ENCODE measurements around the gene PUS1.

DNA sequence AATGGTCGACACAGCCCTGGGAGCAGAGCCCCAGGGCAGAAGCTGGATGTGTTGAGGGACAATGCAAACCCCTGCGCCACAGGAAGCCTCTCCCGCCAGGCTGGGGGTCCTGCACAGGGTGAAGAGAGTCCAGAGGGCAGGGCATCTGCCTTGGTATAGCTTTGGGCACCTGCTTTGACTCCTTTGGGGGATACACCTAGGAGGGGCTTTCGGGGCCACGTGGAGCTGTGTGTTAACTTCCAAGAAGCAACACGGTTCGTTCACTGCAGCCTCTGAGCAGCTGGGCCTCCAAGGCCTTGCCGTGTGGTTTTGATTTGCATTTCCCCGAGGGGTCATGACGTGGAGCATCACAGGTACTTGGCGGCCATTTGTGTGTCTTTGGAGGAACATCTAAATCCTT, 5.8 kb upstream of the PUS1 start:
- TF ChIP-seq GATA3 (IDR thresholded peaks at IDR 0.05; ENCODE audit: low read depth, low read length) (no peak), GATA2 (IDR thresholded peaks at IDR 0.05; ENCODE audit: low read depth, low read length) (no peak)

All from SH-SY5Y (cell line).